ENCODE results near the gene TARP.
A peak's percentile ranks its signal among the peaks of the same experiment; 100 is the strongest.

Gene TARP

DNA sequence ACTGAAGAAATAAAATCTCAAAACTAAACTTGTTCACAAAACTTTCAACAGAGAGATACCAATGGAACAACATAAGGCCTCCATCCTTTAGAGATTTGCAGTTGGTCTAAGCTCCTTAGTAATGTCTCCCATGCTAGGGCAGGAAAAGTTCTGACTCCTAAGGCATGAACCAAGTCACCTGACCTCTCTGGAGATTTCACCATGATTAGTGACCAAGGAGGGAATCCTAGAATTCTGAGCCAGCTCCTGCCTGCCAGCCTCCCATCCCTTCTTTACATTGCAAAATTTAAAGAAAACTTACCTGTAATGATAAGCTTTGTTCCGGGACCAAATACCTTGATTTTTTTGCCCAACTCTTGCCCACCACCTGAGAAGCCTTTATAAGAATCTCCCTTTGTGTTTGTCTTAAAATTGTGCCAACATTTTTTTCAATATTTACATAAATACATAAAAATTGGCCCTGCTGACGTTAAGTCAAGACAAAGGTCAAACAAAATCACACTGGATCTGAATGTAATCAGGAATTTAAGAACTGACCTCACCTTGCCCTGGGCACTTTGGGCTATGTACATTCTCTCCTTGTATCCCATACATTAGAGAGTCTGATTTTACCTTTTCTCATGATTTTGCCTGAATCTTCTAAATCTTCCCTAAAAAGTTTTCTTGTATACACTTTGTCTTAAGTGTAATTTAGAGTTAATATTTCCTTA lies at the start of gene TARP:
TARP (minus strand) TSS at position 351 of the 710 bp plus-strand sequence.
- DNase-seq = no peak

DNA sequence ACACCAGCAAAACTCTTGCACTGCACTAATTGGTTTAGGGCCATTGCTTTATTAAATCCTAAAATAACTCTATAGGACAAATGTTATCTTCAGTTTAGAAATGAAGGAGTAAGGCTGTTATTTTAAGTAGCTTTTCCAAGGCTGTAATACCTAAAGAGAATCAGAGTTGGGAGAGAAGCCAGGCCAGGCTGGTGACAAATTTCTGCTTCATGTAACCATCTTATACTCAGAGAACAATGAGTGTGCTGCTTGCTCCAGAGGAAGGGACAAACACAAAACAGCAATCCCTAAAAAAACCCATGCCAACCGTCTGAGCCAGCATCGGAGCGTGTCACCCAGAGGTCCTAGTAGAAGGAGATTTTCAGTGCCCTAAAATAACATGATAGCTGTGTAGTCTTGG lies 49.7 kb upstream of the TARP start:
- no peak for DNase-seq

DNA sequence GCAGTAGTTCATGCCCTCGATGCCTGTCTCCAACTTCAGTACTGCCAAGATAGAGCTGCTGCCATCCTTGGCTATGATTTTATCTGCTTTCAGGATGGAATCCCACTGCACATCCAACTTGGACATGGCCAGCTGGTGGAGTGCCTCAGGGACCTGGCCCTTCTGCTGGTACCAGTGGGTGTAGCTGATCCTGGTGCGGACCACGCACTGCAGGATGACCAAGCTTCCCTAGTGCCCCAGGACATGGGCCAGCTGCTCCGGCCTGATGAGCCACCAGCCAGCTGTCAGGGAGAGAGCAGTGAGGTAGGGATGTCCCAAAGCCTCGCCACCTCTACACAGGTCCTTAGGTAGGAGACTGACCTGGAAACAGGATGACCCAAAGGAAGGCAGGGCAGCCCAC lies 49.0 kb upstream of the TARP start:
- DNase-seq = no peak

DNA sequence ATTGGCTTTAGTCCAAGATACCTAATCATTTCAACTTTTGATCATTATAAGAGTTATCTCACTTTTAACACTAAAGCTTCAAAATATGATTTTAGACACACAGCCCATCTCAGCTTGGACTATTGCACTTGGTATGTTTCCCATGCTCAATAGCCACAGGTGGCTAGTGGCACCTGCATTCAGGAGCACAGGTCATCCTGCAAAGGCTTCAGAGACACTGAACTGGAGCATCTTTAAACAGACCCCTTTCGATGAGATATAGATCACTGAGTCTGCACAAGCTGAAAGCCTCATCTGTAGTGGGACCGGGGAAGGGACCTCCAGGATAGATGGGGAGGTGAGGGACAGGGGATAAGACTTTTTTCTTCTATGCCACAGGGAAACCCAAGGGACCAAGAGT lies 48.5 kb upstream of the TARP start:
- DNase-seq = no peak

DNA sequence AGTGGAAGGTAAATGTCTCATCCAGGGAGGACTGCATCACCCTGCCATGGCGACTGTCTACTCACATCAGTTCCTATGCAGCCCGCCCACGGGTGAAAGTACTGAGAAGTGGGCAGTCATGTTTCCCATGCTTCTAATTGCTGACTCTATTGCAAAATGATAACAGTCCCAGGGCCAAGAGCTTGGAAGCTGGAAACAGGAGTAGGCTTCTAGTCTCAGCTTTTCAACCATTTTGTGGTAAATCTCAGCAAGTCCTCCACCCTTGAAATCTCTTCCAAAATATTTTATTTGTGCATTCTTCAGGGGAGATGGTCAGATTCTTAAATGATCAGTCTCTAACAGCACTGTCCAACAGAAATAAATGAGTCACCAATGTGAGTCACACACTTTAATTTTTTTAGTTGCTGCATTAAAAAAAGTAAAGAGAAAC lies 48.1 kb upstream of the TARP start:
- DNase-seq = no peak

DNA sequence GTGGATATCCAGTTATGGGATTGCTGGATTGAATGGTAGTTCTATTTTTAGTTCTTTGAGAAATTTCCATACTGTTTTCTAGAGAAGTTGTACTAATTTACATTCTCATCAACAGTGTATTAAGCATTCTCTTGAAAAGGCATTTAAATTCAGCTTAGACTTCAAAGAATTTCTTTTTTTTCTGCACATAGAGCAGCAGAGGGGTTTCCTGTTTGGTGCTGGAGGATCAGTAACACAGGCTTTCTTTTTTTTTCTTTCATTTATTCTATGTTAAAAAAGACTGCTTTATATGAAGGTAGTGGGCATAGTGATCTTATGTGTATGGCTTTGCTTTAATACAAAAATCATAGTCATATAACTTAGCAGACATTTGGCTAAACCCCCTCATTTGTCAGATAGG lies 47.6 kb upstream of the TARP start:
- no peak for DNase-seq

DNA sequence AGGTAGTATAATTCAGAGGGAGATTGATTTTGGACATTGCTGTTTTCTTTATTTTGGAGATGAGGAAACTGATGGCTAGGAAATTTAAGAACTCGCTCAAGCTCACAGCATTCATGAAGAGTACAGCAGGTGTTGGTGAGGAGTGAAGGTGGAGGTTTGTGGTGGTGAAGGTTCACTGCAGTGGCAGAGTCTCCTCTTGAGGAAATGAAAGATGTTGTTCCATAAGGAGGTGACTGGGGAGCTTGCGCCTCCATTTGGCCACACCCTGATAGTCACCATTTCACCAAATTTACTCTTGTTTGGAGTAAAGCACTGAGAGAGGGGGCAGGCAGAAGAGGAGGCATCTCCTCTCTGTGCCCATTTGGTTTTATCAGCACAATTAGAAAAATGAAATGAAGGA lies 46.4 kb upstream of the TARP start:
- no peak for DNase-seq

DNA sequence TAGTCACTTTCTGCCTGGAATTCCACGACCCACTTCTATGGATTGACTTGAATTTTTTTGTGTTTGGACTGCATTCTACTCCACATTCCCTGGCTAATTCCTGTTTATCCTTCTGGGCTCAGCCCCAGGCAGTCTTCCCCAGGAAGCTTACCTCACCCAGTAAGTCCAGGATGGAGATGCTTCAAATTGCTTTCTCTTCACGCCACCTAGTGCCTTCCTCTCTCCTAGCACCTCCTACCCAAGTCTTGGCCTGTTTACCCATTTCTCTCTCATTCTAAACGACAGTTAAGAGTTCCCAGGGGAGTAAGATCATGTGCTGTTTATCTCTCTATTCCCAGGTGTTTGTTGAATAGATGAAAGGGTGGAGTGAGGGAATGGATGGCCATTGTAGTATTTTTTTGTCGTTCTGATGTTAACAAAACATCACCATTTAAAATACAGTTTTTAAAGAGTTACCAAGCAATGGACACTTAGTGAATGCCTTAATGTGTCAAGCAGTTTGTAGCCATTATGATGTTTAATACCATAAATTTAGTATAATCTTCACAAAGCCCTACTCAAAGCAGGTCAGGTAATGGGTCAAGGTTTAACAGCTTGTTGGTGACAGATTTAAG lies 45.5 kb upstream of the TARP start:
- DNase-seq = peak; percentile 49

DNA sequence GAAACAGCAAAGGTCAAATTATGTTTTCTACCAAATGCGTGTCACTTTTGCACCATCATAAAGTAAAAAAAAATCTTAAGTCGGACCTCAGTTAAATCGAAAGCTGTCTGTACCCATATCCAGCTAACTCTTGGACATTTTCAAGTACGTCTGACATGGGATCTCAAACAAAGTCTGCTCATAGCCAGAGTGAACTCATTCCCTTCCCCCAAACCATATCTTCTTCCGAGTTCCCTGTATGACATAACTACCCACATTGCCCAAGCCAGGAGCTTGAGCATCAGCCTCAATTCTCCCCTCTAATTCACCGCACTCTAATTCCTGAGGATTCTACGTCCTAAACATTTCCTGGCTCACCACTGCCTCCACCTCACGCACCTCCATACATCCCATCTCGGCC lies 44.8 kb upstream of the TARP start:
- no peak for DNase-seq

DNA sequence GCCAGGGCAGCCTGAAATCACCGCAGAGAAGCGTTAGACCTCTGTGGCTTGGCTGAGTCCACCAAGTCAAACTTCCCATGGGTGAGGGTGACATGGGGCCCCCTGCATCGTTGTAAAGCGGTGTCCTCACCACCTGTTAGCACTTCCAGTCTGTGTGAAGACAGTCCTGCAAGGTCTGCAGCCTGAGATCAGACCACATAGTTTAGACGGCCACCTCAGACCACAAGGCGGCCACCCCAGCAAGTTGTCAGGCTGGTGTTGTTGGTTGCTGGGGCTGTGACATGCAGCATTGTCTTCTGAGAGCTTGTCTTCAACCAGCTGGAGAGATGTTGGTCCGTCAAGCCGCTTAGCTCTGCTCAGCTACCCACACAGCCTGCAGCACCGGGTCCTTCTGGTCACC lies 44.1 kb upstream of the TARP start:
- no peak for DNase-seq

DNA sequence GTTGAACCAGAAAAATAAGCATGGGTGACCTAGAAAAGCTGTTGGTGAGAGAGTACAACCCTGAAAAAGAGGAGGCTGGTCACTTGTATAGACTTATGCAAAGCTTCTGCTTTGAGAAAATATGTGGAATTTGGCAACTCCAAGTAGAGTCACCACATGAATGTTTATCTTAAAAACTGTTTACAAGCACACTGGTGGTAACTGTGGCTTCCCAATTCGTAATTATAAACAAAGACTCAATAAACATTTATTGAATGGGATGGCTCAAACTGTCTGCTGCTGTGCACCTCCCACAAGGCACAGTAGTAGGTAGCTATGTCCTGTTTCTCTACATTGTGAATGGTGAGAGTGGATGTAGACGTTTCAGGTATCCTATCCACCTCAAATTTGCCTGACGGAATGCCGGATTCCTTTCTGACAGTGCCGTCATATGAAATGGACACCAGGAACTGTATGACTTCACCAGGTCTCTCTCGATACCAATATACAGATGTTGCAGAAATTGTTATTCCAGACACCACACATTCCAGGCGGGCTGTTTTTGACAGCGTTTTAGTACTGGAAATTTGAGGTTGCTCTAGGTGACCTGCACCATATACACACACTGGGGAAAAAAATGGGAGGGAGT lies 43.4 kb upstream of the TARP start:
- DNase-seq = no peak

DNA sequence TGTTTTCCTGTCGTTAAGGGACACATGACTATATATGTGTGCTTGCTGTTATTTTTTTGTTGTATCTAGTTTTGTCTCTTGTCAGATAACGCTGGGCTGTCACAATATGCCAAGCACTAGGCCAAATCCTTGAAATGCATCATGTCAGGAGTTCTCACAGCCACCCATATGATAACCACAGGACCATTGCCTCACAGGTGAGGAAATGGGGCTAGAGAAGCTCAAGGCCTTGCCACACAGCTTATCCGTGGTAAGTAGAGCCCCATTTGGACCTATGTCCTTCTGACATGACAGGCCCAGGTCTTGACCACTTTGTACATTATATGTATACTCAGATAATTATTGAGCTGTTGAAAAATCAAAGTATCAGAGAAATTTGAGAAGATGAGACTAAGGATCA lies 42.0 kb upstream of the TARP start:
- no peak for DNase-seq

DNA sequence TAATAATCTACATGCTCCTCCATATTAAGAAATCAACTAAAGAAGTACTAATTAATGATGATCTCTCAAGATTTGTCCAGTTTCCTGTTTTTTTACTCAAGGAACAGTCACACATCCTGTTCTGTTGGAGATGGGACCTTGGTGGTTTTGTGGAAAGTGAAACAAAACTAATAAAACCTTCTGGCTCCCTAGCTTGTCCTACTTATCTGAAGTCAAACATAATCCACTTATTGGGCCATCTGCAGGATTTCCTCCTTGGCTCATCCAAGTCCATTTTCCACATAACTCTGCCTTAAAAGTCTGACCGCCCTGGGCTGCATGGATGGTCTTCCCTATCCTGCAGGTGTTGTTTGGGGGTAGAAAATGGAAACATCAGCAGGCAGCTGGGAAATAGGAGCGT lies 39.4 kb upstream of the TARP start:
- DNase-seq = no peak

DNA sequence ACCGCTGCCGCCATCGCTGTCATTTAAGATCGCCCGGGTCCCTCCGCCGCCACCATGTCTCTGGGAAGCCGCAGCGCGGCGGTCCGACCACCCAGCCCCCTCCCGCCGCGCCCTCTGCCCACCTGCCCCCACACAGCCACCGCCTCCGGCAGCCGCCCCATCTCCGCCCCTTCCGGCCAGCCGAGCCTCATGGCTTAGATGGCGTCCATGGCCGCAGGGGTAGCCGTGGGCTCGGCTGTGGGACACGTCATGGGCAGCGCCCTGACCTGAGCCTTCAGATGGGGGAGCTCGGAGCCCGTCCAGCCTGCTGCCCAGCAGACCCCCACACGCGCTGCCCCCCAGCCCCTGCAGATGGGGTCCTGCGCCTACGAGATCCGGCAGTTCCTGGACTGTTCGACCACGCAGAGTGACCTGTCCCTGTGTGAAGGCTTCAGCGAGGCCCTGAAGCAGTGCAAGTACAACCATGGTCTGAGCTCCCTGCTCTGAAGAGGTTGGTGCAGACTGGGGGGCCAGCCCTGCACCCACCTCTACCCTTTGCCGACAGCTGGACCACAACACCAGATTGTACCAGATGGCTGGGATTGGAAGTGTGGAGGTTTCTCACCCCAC lies 38.0 kb upstream of the TARP start:
- DNase-seq = no peak

DNA sequence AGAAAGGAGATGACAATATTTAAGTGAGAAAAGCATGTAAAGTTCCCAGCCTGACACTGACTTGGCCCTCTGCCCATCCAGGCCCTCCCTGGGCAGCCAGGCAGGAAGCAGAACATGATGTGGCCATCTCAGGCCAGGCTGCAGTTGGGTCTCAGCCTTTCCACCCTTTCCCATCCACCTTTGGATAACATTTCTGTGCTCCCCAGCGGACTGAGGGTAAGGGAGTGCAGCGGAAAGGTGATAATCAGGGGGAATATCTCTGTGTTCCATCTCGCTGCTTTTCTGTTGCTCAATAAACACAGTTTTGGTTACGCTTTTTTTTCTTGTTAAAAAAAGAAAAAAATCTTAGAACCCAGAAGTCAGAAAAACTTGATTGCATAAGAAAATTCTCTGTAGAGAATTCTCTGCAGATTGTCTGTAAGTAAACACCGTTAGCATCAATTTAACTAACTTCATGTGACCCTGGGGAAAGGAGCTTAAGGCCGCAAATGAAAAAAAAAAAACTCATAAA lies 37.2 kb upstream of the TARP start:
- no peak for DNase-seq

DNA sequence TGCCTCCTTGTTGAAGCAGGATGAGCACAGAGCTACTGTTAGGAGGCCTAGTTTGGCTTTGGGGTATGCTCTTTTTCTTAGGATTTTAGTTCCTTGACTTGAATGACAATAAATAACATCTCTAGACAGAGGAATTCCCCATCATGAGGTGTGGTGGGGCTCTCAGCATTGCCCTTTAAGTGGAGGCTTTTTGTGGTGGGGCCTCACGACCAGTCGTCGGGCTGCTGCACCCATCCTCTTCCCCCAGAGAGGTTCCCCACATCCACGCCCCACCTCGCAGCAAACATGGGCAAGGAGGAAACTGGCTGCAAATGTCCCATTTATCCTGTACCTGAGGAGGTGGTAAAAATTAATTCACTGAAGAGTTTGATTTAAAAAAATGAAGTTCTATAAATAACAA lies 36.1 kb upstream of the TARP start:
- no peak for DNase-seq

DNA sequence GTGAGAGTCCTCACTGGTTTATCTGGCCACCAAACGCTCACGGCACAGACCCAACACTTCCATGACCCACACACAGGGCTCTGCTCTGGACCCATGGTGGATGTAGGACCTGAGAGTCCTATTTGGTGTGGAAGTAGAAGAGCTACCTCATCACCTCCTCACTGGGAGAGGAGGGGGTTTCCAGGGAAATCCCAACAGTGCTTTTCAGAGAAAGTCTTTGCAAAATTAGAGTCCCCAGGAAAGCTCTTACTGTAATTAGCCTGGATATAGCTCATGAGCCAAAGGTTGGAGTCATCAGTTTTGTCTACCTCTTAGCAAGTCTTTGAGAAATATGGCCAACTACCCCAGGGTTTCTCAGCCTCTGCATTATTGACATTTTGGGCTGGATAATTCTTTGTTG lies 34.7 kb upstream of the TARP start:
- no peak for DNase-seq

DNA sequence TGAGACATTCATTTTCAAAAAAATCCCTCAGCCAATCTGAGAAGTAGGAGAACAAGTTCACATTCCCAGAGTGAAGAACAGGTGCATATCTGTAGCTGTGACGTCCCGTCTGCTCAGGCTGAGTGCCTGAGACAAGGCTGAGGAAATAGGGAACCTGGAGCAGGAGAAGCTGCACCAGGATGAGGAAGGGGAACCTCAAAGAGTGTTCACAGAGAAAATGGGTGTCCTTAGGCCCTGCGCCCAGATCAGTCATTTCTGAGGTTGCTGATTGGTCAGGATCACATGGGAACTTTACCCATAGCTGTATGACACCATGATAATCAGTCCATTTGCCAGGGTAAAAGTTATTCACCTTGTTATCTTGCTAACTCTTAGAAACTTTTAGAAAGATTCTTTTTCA lies 34.2 kb upstream of the TARP start:
- DNase-seq = no peak

DNA sequence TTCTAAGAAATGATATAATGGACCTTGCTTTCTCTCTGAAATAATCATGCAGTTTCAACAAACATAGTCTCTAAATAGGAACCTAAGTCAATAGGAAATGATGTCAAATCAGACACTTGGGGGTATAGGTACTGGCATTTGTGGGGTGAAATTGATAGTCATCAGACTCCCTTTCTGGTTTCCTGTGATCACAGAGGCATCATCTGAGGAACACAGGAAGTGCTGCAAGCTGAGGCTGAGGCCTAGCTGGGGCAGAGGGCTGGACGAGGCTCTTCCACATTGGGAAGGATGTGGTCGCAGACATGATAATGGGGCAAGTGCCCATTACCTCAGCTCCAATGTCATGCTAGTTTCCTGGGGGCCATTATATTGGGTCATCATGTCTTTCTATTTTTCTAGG lies 33.5 kb upstream of the TARP start:
- no peak for DNase-seq

DNA sequence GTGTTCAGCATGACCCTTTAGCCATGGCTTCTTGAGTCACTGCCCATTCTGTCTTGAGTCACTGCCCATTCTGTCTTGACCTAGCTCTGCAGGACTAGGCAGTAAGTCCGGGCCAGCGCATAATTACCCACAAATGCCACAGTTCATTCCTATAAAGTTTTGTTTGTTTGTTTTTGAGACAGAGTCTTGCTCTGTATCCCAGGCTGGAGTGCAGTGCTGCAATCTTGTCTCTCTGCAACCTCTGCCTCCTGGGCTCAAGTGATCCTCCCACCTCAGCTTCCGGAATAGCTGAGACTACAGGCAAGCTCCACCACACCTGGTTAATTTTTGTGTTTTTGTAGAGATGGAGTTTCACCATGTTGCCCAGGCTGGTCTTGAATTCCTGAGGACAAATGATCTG lies 32.7 kb upstream of the TARP start:
- DNase-seq = no peak

DNA sequence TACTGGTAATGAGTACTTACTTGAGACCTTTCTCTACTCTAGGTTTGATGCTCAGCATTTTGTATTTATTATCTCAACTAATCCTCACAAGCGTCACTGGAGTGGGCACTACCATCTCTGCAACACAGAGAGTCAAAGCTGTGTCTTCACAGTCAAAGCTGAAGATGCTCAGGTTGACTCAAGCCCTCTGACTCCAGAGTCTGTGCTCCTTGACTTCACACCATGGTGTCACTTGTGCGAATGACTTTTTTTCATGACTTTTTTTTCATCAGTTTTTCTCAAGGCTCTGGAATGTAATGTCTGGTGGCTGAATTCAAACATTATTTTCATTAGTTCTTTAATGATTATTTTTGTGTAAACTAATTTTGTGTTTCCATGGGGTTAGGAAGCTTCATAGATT lies 30.4 kb upstream of the TARP start:
- DNase-seq = no peak

DNA sequence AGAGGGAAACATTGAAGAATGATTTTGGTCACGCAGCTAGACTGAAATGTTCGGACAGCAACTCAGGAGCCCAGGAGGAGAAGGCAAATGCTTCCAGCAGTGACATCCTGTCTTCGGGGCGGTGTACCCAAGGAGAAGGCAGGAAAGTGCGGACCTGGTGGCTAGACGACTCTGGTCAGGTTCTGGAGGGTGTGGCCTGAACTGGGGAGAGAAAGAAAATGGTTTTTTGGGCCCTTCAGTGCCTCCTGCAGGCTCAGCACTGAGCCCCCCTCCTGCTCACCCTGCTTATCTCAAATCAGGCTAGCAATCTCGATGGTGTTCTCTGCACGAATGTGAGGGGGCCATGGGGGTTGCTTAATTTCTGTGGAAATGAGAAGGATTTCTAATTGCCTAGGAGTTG lies 26.7 kb upstream of the TARP start:
- DNase-seq = no peak

DNA sequence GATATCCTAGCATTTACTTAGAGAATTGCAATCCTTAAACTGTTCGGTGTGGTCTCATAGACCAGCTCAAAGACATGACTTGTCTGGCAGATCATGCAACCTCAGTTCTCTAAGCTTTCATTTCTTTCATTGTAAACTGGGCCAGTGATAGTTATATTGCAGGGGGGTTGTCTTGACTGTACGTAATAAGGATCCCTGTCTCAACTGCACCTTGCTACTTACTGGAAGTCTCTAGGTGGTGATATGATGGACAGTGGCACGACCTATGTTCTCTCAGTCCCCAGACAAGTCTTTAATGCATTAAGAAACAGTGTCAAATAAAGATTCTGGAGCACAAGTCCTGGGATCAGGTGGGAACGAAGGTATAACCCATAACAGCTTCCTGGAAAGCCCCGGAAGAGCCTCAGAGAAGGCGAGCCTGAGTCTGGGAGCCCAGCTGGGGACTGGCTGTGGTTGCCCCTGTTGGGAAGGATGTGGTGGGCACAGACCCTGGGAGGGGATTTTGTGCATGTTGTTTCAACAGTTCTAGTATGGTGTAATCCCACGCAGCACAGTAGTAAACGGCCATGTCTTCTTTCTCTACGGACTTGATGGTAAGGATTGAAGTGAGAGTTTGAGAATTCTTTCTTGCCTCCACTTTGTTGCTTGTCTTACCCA lies 26.0 kb upstream of the TARP start:
- DNase-seq = no peak

All from DMS 273 treated with DMSO at 0.1 percent for 48 hours (cell line).